ENCODE data around the gene HACD1.
"Not testable (repeated sequence)": the region's sequence is repeated elsewhere in the genome, so short reads cannot be mapped to it uniquely, and the experiment has no call there.

HACD1 gene

GRCh38 chr10:17643339-17643754 lies 26.2 kb upstream of the HACD1 start:
- peak; percentile 89 for DNase-seq (ENCODE audit: low read depth)

- DNase-seq (ENCODE audit: low read depth): no peak
Observed at GRCh38 chr10:17640331-17640816, 23.2 kb upstream of the HACD1 start.

- no peak for DNase-seq (ENCODE audit: low read depth)
Observed at GRCh38 chr10:17637869-17638268, 20.7 kb upstream of the HACD1 start.

GRCh38 chr10:17633353-17633752 lies 16.2 kb upstream of the HACD1 start:
- DNase-seq (ENCODE audit: low read depth): no peak

GRCh38 chr10:17632590-17632989 lies 15.4 kb upstream of the HACD1 start:
- not testable (repeated sequence) for DNase-seq (ENCODE audit: low read depth)

- no peak for DNase-seq (ENCODE audit: low read depth)
Observed at GRCh38 chr10:17626656-17627055, 9.5 kb upstream of the HACD1 start.

- no peak for DNase-seq (ENCODE audit: low read depth)
Observed at GRCh38 chr10:17624996-17625395, 7.8 kb upstream of the HACD1 start.

- DNase-seq (ENCODE audit: low read depth): no peak
Observed at GRCh38 chr10:17622061-17622460, 4.9 kb upstream of the HACD1 start.

- DNase-seq (ENCODE audit: low read depth): peak; percentile 79
Observed at GRCh38 chr10:17616403-17617030, 657 bp downstream of the HACD1 start.

- no peak for DNase-seq (ENCODE audit: low read depth)
Observed at GRCh38 chr10:17609523-17610079, 7.6 kb downstream of the HACD1 start.

GRCh38 chr10:17607603-17608332 lies 9.4 kb downstream of the HACD1 start:
- DNase-seq (ENCODE audit: low read depth): peak; percentile 72

- no peak for DNase-seq (ENCODE audit: low read depth)
Observed at GRCh38 chr10:17607060-17607459, 10.1 kb downstream of the HACD1 start.

GRCh38 chr10:17606547-17607040 lies 10.6 kb downstream of the HACD1 start:
- DNase-seq (ENCODE audit: low read depth): no peak

- DNase-seq (ENCODE audit: low read depth): no peak
Observed at GRCh38 chr10:17605936-17606335, 11.2 kb downstream of the HACD1 start.

- peak; percentile 53 for DNase-seq (ENCODE audit: low read depth)
Observed at GRCh38 chr10:17599089-17599488, 18.1 kb downstream of the HACD1 start.

GRCh38 chr10:17597386-17597785 lies 19.8 kb downstream of the HACD1 start:
- DNase-seq (ENCODE audit: low read depth): no peak

- DNase-seq (ENCODE audit: low read depth): no peak
Observed at GRCh38 chr10:17590969-17591645, 26.1 kb downstream of the HACD1 start.

GRCh38 chr10:17589316-17589715 lies 27.9 kb downstream of the HACD1 start:
- not testable (repeated sequence) for DNase-seq (ENCODE audit: low read depth)

- no peak for DNase-seq (ENCODE audit: low read depth)
Observed at GRCh38 chr10:17588420-17588819, 28.8 kb downstream of the HACD1 start.

GRCh38 chr10:17587321-17587720 lies 29.9 kb downstream of the HACD1 start:
- not testable (repeated sequence) for DNase-seq (ENCODE audit: low read depth)

GRCh38 chr10:17586821-17587234 lies 30.3 kb downstream of the HACD1 start:
- DNase-seq (ENCODE audit: low read depth): peak; percentile 43

- no peak for DNase-seq (ENCODE audit: low read depth)
Observed at GRCh38 chr10:17585016-17585415, 32.2 kb downstream of the HACD1 start.
